ENCODE results near the gene CFAP99.

CFAP99 gene

DNA sequence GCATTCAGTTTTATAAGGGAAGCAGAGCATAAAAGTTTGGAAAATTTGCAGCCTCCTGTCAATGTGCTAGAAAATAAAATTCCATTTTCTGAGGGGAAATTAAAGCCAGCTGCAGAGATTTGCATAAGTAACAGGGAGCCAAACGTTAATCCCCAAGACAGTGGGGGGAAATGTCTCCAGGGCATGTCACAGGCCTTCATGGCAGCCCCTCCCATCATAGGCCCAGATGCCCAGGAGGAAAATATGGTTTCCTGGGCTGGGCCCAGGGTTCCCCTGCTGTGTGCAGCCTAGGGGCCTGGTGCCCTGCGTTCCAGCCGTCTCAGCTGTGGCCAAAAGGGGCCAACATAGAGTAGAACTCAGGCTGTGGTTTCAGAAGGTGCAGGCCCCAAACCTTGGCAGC is 59.5 kb downstream of the CFAP99 start:
- no peak for DNase-seq

GRCh38 chr4:2480649-2481048 is 61.9 kb downstream of the CFAP99 start:
- DNase-seq = no peak

DNA sequence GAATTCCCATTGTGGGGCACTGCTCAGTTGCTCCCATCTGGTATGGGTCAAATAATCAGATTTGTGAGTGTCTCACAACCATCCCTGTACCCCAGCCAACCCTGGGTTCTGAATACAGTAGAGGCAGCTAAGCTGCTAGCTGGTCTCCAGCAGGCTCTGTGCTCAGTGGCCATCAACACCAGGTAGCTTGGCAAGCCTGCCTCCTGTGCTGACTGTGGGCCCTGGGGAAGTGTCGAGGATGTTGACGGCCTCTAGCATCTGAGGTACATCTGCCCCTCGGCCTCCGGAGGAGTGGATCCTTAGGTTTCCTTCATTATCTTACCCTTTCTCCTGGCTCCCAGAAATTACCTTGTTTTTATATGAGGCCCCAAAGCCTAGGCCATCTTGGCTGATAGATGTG is 63.4 kb downstream of the CFAP99 start:
- no peak for DNase-seq

DNA sequence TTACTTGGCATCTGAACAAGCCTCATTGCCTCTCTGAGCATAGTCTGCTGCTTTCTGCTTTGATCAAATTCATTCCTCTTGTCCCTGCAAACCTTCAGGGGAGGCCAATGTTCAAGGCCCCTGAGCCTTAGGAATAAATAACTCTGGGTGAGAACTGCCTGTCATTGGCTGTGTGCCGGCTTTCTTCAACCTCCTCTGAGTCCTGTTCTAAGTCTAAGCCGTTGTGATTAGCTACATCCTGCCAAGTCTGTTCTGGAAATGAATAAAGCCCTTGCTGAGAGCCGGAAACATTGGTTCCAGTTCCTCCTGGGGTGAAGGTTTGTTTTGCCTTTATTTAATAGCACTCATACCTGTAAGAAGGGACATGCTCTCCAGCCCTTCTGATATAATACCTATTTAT is 63.9 kb downstream of the CFAP99 start:
- no peak for DNase-seq

- no peak for DNase-seq
These were observed 64.5 kb downstream of the CFAP99 start for GRCh38 chr4:2483237-2483636.

GRCh38 chr4:2484185-2484584 is 65.4 kb downstream of the CFAP99 start:
- DNase-seq = peak; percentile 26 to 33

GRCh38 chr4:2484993-2485392 is 66.2 kb downstream of the CFAP99 start:
- peak; percentile 95 to 99 for DNase-seq

DNA sequence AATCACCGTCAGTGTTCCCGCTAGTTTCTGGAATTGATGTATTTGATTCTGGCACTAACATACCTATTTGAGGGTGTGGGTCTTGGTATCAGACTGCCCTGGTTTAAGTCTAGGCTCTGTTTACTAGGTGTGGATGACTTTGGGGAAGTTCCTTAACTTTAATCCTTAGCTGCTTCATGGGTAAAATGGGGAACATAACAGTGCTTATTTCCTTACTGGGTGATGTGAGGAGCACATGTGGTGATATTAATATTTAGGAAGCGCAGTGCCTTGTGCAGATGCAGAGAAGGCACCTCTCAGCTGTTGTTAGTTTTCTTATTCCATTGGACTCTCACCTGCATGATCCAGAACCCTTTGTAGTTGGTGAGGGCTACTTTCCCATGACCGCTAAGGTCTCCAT is 67.2 kb downstream of the CFAP99 start:
- peak; percentile 4 to 45 for DNase-seq

DNA sequence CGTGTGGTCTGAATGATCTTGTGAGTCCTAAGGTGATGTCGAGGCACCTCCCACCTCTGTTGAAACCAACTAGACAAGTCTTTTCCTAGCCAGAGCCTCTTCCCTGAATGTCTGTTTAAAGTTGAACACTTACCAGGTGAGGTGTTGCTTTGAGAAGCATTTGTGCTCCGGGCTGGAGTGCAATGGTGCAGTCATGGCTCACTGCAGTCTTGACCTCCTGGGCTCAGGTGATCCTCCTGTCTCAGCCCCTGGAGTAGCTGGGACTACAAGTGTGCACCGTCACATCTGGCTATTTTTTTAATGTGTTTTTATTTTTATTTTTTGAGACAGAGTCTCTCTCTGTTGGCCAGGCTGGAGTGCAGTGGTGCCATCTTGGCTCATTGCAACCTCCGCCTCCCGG is 68.2 kb downstream of the CFAP99 start:
- DNase-seq = no peak

DNA sequence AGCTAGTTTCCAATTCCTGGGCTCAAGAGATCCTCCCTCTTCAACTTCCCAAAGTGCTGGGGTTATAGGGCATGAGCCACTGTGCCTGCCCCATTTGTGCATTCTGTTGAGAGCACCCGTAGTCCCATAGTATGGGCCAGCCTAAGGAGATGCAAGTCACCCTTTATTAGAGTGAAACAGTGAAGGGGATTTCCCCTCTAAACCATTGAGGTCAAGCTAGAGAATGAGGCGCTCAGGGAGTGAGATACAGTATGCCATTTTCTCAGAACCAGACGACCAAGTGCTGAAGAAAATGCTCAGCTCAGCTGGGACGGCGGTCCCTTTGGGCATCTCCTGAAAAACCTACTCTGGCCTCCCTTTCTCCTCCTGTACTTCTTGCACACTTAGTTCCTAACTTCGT is 68.9 kb downstream of the CFAP99 start:
- DNase-seq = no peak

- no peak for DNase-seq
These were observed 70.5 kb downstream of the CFAP99 start for GRCh38 chr4:2489081-2489805.

DNA sequence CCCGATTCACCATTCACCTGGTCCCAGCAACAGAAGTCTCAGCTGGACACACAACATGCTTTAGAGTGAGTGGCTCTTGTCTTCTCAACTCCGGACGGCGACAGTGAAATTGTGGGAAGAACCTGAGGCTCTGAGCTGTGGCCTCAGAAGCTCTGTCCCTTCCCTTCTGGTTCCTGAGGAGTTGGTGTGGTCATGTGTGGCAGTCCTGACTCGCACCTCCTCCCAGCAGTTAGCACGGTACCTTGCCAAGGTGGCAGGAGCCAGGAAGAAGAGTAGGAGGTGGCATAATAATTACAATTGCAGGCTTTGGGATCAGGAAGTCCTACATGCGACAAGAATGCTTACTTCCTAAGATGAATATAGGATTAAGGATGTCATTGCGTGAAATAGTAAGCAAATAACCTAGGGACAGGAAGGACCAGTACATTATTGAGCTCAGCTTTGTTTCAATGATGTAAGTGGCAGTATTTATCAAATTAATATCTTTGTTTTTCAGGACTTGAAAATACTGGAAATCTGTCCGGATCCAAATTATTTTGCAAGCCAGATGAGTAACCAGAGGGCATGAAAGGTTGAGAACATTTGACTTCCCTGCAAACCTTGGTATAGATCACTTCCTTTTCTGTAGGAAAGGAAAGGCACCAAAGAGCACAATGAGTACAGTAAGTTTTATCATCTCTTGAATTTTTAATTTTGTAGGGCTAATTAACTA is 71.2 kb downstream of the CFAP99 start:
- DNase-seq = no peak

- no peak for DNase-seq
These were observed 74.2 kb downstream of the CFAP99 start for GRCh38 chr4:2492970-2493369.

GRCh38 chr4:2494992-2495391 is 76.2 kb downstream of the CFAP99 start:
- DNase-seq = no peak

GRCh38 chr4:2497324-2497723 is 78.6 kb downstream of the CFAP99 start:
- no peak for DNase-seq

GRCh38 chr4:2497931-2498330 is 79.2 kb downstream of the CFAP99 start:
- DNase-seq = no peak

GRCh38 chr4:2500547-2500946 is 81.8 kb downstream of the CFAP99 start:
- no peak for DNase-seq

DNA sequence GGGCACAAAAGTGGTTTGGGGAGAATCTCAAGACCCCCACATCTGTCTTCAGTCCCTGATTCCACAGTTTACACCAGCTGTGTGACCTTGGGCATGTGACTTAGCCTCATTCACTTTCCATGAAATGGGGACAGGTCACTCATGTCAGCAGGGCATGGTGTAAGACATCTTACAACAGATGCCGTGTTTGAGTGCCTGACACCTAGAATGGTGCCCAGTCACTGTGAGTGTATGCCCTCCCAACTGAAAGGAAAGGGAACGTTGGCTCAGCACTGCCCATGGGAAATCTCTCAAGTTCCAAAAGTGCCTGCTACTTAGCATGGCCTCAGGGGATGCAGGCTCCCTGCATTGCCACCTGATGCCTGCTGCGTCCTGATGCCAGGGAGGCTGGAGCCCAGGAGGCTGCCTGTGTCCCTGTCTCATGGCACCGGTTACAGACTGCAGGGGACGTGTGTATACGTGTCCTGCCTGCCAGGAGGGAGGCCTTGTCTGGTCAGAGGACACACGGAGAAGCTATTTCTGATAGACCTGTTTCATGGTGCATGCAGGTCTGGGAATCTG is 82.4 kb downstream of the CFAP99 start:
- no peak for DNase-seq

DNA sequence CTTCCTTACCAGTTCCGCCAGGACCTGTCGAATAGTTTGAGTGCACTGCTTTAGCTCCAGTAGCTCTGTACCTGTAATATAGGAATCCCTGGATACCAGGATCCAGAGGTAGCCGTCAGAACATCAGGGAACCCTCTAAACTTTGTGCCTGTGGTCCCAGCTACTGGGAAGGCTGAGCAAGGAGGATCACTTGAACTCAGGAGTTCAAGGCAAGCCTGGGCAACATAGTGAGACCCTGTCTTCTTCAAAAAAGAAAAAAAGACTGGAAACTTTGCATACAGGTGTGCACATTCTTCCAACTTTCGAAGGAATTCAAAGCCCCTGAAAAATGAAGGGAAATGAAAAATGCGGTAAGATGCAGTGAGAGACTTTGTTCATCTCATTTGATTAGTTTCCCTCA is 85.1 kb downstream of the CFAP99 start:
- DNase-seq = no peak

GRCh38 chr4:2507259-2507658 is 88.5 kb downstream of the CFAP99 start:
- DNase-seq = no peak

DNA sequence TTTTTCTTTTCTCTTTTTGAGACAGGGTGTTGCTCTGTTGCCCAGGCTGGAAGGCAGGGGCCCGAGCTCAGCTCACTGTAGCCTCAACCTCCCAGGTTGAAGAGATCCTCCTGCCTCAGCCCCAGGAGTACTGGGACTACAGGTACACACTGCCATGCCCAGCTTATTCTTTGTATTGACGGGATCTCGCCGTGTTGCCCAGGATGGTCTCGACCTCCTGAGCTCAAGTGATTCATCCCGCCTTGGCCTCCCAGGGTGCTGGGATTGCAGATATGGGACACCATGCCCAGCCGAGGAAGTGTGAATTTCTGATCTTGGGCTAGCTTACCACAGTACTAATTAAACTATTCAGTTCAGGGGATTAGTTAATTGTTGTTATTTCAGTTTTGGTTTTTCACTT is 89.1 kb downstream of the CFAP99 start:
- no peak for DNase-seq

GRCh38 chr4:2510351-2511259 is 91.8 kb downstream of the CFAP99 start:
- no peak for DNase-seq

DNA sequence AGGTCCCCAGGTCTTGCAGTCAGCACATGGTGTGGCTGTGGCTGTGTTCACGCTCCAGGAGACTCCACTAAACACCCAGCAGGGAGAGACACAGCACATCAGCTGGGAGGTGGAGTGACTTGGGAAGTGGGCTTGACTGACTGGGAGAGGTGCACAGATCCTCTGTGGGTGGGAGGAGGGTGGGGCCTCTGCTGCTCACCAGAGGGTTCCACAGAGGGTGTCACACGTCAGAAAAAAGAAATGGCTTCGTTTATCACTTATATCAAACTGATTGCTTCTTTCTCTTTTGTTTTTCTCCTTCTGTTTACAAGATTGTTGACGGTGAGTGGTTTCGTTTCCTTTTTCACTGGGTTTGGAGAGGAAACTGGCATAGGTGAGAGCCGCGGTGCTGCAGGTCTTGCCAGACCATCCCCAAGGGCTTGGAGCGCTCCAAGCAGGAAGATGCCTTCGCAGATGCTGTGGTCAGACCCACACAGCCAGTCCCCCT is 92.9 kb downstream of the CFAP99 start:
- DNase-seq = no peak

Data from Kasumi-1 (cell line).